Measurements from ENCODE around the gene VPS72. TPM values are rescaled to one million over a fixed set of nuclear protein-coding genes. Genes with fewer than 3 reads are reported as not detected.
"Not testable (repeated sequence)": the region's sequence is repeated elsewhere in the genome, so short reads cannot be mapped to it uniquely, and the experiment has no call there.

Gene VPS72
- total and polyA plus RNA-seq, 9 donors: 24.5 to 78.4 (median 48.9) TPM

DNA sequence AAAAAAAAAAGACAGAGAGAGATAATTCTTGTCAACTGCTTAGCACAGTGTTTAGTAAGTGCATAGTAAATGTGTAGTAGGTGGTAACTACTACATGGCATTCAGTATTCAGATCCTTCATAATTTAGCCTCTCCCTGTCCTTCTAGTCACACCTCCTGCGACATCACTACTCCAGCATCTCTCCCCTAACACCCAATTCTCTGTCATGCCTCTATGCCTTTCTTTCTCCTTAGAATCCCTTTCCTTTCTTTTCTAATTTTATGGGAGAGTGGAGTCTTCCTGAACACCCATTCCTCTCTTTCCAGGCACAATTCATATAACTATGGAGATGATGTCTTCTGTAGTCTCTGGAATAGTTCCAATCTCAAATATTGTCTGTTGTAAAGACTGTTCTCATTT, 3.9 kb upstream of the VPS72 start:
- Histone ChIP-seq H3K9me3 (no peaks in the 10 kb centered on the region), H3K27ac (no peak overlapping the region), H3K4me1 (ENCODE audit: insufficient read depth) (peaks cover 4% of the 10 kb centered on the region), H3K4me3 (no peak overlapping the region), H3K36me3 (no peaks in the 10 kb centered on the region), H3K27me3 (no peaks in the 10 kb centered on the region)
- intact Hi-C loops (cut with DNase I): loop anchor here in 3 of 4 donors (5.0 to 10.0 kb wide), 3 partner anchors 58 to 131 kb away; partner anchors contain the start of genes PSMD4 (in 2 of the 3) and PI4KB (in 1 of the 3)
- no peak for DNase-seq
- TF ChIP-seq, protein P1, sequence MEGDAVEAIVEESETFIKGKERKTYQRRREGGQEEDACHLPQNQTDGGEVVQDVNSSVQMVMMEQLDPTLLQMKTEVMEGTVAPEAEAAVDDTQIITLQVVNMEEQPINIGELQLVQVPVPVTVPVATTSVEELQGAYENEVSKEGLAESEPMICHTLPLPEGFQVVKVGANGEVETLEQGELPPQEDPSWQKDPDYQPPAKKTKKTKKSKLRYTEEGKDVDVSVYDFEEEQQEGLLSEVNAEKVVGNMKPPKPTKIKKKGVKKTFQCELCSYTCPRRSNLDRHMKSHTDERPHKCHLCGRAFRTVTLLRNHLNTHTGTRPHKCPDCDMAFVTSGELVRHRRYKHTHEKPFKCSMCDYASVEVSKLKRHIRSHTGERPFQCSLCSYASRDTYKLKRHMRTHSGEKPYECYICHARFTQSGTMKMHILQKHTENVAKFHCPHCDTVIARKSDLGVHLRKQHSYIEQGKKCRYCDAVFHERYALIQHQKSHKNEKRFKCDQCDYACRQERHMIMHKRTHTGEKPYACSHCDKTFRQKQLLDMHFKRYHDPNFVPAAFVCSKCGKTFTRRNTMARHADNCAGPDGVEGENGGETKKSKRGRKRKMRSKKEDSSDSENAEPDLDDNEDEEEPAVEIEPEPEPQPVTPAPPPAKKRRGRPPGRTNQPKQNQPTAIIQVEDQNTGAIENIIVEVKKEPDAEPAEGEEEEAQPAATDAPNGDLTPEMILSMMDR (IDR thresholded peaks at IDR 0.05): no peak
- TF ChIP-seq EP300 (IDR thresholded peaks at IDR 0.05) (no peak), POLR2A (IDR thresholded peaks at IDR 0.05) (no peak)
- WGBS, 3 donors: 61 to 93% (median 74%) methylated on average over 1 of the region's 1 CpG

DNA sequence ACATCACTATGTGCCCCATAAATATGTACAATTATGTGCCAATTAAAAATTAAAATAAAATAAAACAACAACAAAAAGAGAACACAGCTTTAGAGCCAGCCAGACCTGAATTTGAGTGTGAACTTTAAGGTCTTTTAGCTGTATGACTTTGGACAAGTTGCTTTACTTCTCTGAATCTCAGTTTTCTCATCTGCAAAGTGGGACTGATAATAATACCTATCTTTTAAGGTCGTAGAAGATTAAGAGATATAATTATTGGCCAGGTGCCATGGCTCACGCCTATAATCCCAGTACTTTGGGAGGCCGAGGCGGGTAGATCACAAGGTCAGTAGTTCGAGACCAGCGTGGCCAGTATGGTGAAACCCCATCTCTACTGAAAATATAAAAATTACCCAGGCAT, 3.3 kb upstream of the VPS72 start:
- TF ChIP-seq POLR2A (IDR thresholded peaks at IDR 0.05) (no peak), EP300 (IDR thresholded peaks at IDR 0.05) (no peak)
- TF ChIP-seq, protein P1 (IDR thresholded peaks at IDR 0.05): no peak
- DNase-seq: no peak
- intact Hi-C loops (cut with DNase I): loop anchor here in 3 of 4 donors (5.0 to 10.0 kb wide), 3 partner anchors 59 to 131 kb away; partner anchors contain the start of genes PSMD4 (in 2 of the 3) and PI4KB (in 1 of the 3)
- no peaks in the 10 kb centered on the region for H3K36me3 ChIP-seq
- H3K4me3 ChIP-seq: no peak overlapping the region
- no peak overlapping the region for H3K27ac ChIP-seq
- peaks cover 6% of the 10 kb centered on the region for H3K4me1 ChIP-seq (ENCODE audit: insufficient read depth)
- WGBS, 3 donors: 52 to 72% (median 58%) methylated on average over 6 of the region's 6 CpGs
- H3K9me3 ChIP-seq: no peaks in the 10 kb centered on the region
- H3K27me3 ChIP-seq: no peaks in the 10 kb centered on the region

DNA sequence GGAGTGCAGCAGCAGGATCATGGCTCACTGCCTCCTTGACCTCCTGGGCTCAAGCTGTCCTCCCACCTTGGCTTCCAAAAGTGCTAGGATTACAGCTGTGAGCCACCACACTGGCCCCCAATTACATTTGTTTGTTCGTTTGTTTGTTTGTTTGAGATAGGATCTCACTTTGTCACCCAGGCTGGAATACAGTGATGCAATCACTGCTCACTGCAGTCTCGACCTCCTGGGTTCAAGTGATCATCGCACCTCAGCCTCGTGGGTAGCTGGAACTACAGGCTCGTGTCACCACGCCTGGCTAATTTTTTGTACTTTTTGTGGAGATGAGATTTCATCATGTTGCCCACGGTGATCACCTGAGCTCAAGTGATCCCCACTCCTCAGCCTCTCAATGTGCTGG, 2.0 kb upstream of the VPS72 start:
- no peak for DNase-seq
- TF ChIP-seq, protein P1 (IDR thresholded peaks at IDR 0.05): no peak
- no peak for TF ChIP-seq POLR2A (IDR thresholded peaks at IDR 0.05)
- TF ChIP-seq EP300 (IDR thresholded peaks at IDR 0.05): no peak
- Histone ChIP-seq H3K4me3 (no peak overlapping the region), H3K4me1 (ENCODE audit: insufficient read depth) (peaks cover 6% of the 10 kb centered on the region), H3K27me3 (no peaks in the 10 kb centered on the region), H3K27ac (no peak overlapping the region), H3K9me3 (no peaks in the 10 kb centered on the region), H3K36me3 (no peaks in the 10 kb centered on the region)
- WGBS, 3 donors: 68 to 73% (median 68%) methylated on average over 7 of the region's 7 CpGs
- intact Hi-C loops (cut with DNase I): loop anchor here in 3 of 4 donors (5.0 to 10.0 kb wide), 3 partner anchors 60 to 133 kb away; partner anchors contain the start of genes PSMD4 (in 2 of the 3) and PI4KB (in 1 of the 3)

DNA sequence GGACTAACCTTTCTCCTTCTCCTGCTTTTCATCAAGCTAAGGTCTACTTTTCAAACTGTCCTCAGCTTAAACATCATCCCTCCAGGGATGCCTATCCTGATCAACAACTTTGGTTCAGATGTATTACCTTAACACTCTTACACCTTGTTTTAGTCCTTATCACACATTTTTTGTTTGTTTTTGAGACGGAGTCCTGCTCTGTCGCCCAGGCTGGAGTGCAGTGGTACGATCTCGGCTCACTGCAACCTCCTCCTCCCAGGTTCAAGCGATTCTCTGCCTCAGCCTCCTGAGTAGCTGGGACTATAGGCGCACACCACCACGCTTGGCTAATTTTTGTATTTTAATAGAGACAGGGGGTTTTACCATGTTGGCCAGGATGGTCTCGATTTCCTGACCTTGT, 1.3 kb downstream of the VPS72 start:
- H3K27ac ChIP-seq; H3K27me3 ChIP-seq; H3K9me3 ChIP-seq; intact Hi-C loops (cut with DNase I); H3K36me3 ChIP-seq; H3K4me1 ChIP-seq (ENCODE audit: insufficient read depth): not testable (repeated sequence)
- WGBS, 3 donors: 51 to 65% (median 62%) methylated on average over 8 of the region's 8 CpGs
- DNase-seq: peak in 1 of 5 donors; percentile 12
- peak overlapping the region; percentile 98 for H3K4me3 ChIP-seq

DNA sequence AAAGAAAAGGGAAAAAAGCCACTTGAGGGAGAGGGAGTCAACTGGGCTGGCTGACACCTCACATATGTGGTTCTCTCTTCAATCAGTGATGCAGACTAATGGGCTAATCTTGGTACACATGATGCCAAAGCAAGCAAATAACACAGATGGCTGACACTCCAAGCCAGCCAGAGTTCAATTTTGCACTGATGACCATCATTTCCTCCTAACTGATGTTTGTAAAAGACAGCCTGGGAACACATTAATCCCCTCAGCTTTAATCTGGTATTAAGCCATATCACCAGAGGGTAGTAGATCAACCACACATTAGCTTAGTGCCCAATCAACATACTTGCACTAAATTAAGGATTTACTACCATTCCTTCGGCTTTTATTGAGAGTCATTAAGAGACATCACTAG, 2.8 kb downstream of the VPS72 start:
- H3K4me1 ChIP-seq (ENCODE audit: insufficient read depth): peaks cover 6% of the 10 kb centered on the region
- no peak for DNase-seq
- intact Hi-C loops (cut with DNase I): no loop called here
- no peaks in the 10 kb centered on the region for H3K36me3 ChIP-seq
- no peaks in the 10 kb centered on the region for H3K27me3 ChIP-seq
- H3K9me3 ChIP-seq: no peaks in the 10 kb centered on the region
- H3K4me3 ChIP-seq: no peak overlapping the region
- no peak overlapping the region for H3K27ac ChIP-seq
- 78 to 92% (median 78%) methylated on average over 1 of the region's 1 CpG for WGBS, 3 donors
- TF ChIP-seq, protein P1 (IDR thresholded peaks at IDR 0.05): no peak
- no peak for TF ChIP-seq EP300 (IDR thresholded peaks at IDR 0.05)

Data from ovary (tissue), 9 donors.